Measurements from ENCODE around the gene TMEM94. TPM values are rescaled to one million over a fixed set of nuclear protein-coding genes. Genes with fewer than 3 reads are reported as not detected.
"Not testable (repeated sequence)": the region's sequence is repeated elsewhere in the genome, so short reads cannot be mapped to it uniquely, and the experiment has no call there.

Gene TMEM94
- total and polyA plus RNA-seq, 2 of the 8 experiments (the other 6 are each of a cell fraction or from before 2014, with no cell fraction given) = 54.8 to 69.9 TPM

GRCh38 chr17:75520413-75520812 lies 64.0 kb downstream of the TMEM94 start:
- H3K4me2 ChIP-seq (ENCODE audit: insufficient read depth in 1 of 2, low read depth in 2 of 2, low read length in 2 of 2); H3K23me2 ChIP-seq (ENCODE audit: low read depth, low read length); H2BK12ac ChIP-seq (ENCODE audit: low read depth, low read length); H3K56ac ChIP-seq (replicated peaks; ENCODE audit: insufficient read length, low read depth, low read length); FAIRE-seq; H3K23ac ChIP-seq (ENCODE audit: insufficient read length); H3K4ac ChIP-seq (replicated peaks; ENCODE audit: insufficient read length, low read depth, low read length); H2AFZ ChIP-seq (ENCODE audit: low read length); H2BK20ac ChIP-seq (ENCODE audit: low read length); H4K5ac ChIP-seq (ENCODE audit: insufficient read length, low read depth, low read length); DNase-seq (ENCODE audit: low read depth in 1 of 2, low spot score in 2 of 2); H3K9ac ChIP-seq (replicated peaks in 1 of 4; ENCODE audit: extremely low read depth in 1 of 4, low read depth in 3 of 4, low read length in 3 of 4); H3K27ac ChIP-seq (ENCODE audit: low read depth, low read length); H2BK120ac ChIP-seq (replicated peaks; ENCODE audit: low read depth, low read length); H3K18ac ChIP-seq (ENCODE audit: extremely low read depth, low read length); H3K79me1 ChIP-seq (ENCODE audit: low read depth, low read length); H4K91ac ChIP-seq (replicated peaks; ENCODE audit: insufficient read length, low read length); H2AK5ac ChIP-seq (ENCODE audit: low read depth, low read length); H3K79me2 ChIP-seq (ENCODE audit: control insufficient read depth in 1 of 2, insufficient read depth in 2 of 2, low read length in 2 of 2); H4K8ac ChIP-seq (ENCODE audit: extremely low read depth, insufficient read depth, low read length); H2BK5ac ChIP-seq (ENCODE audit: low read depth, low read length); H3K4me3 ChIP-seq (ENCODE audit: extremely low read depth in 1 of 4, insufficient read depth in 2 of 4, low read depth in 3 of 4, low read length in 4 of 4); H3K27me3 ChIP-seq (replicated peaks in 1 of 4; ENCODE audit: control insufficient read depth in 3 of 4, extremely low read depth in 1 of 4, insufficient read depth in 3 of 4, low read length in 3 of 4); H3K14ac ChIP-seq (ENCODE audit: insufficient read length); H3K9me3 ChIP-seq (ENCODE audit: insufficient read depth in 2 of 2, low read depth in 1 of 2, low read length in 1 of 2); H2BK15ac ChIP-seq (ENCODE audit: low read length): not testable (repeated sequence)
- POLR2A ChIA-PET (ENCODE audit: partially characterized antibody) = interaction anchor here (1.0 kb wide), 1 partner anchor 65 kb away, joined by 3 read pairs; the partner anchor contains the start of gene TMEM94
- H3K36me3 ChIP-seq (ENCODE audit: control insufficient read depth in 2 of 4, insufficient read depth in 4 of 4, low read length in 3 of 4) = peaks cover 0 to 34% (median 8%) of the 10 kb centered on the region in 4 experiments; a peak in 6 of 8 replicates
- CTCF ChIA-PET (ENCODE audit: partially characterized antibody) = interaction anchor here (0.6 to 3.5 kb wide), 9 partner anchors 14 to 162 kb away, joined by 3 to 15 read pairs (median 4); no protein-coding TSS in a partner anchor
- peaks cover 2 to 23% of the 10 kb centered on the region in 2 experiments for H4K20me1 ChIP-seq (replicated peaks in 1 of 2; ENCODE audit: control insufficient read depth in 1 of 2, insufficient read depth in 2 of 2, low read length in 2 of 2)
- H3K4me1 ChIP-seq (replicated peaks in 1 of 4; ENCODE audit: control insufficient read depth in 3 of 4, insufficient read depth in 4 of 4, low read length in 3 of 4) = peaks cover 0 to 11% (median 7%) of the 10 kb centered on the region in 4 experiments; a peak in 6 of 7 replicates
- 86% methylated on average over 7 of the region's 8 CpGs; no CpG with 5 or more reads in 1 of the 2 experiments for WGBS, 2 experiments (ENCODE audit: extremely low coverage in 1 of 2, insufficient coverage in 1 of 2, insufficient read length in 1 of 2, insufficient replicate concordance in 2 of 2, low coverage in 1 of 2, low lambda C conversion rate in 2 of 2, missing lambda C conversion rate in 1 of 2)

All from H1 (cell line).